Liver (tissue), 9 donors: ENCODE measurements around the gene TMEM269. TPM values are rescaled to one million over a fixed set of nuclear protein-coding genes. Genes with fewer than 3 reads are reported as not detected.

Experiments used
- DNase-seq: peaks from one replicate; pipeline ENCODE4 v3.0.0-alpha.2; 2017; ENCODE audit warnings: low spot score
- H3K27ac ChIP-seq, 2 donors: one replicate each; pipeline ENCODE4 v1.7.0; 2013; ENCODE audit warnings: inconsistent platforms in 2 of 2, low read length in 2 of 2, control low read depth in 1 of 2, low read depth in 1 of 2, mild to moderate bottlenecking in 1 of 2
- H3K27me3 ChIP-seq, 4 donors: one replicate each; pipeline versions ENCODE4 v1.6.1 to v1.7.0; 2013; ENCODE audit warnings: low read length in 3 of 4, inconsistent platforms in 1 of 4, mild to moderate bottlenecking in 1 of 4, moderate library complexity in 1 of 4; ENCODE audit not compliant: control insufficient read depth in 4 of 4, insufficient read depth in 4 of 4
- H3K36me3 ChIP-seq, 4 donors: one replicate each; pipeline versions ENCODE4 v1.6.1 to v1.7.0; 2013; ENCODE audit warnings: low read length in 3 of 4, mild to moderate bottlenecking in 3 of 4, low read depth in 1 of 4, moderate library complexity in 1 of 4; ENCODE audit not compliant: control insufficient read depth in 4 of 4, insufficient read depth in 3 of 4
- H3K4me1 ChIP-seq, 4 donors: one replicate each; pipeline versions ENCODE4 v1.6.1 to v1.7.0; 2013; ENCODE audit warnings: low read length in 3 of 4, mild to moderate bottlenecking in 3 of 4, moderate library complexity in 1 of 4; ENCODE audit not compliant: control insufficient read depth in 4 of 4, insufficient read depth in 4 of 4
- H3K4me3 ChIP-seq, 3 donors: one replicate each; pipeline versions ENCODE4 v1.6.1 to v1.7.0; 2013; ENCODE audit warnings: low read length in 3 of 3, control low read depth in 1 of 3, low read depth in 1 of 3, mild to moderate bottlenecking in 1 of 3
- H3K9ac ChIP-seq, 2 donors: one replicate each; pipeline ENCODE4 v1.7.0; 2013; ENCODE audit warnings: low read length in 2 of 2, mild to moderate bottlenecking in 2 of 2, moderate library complexity in 2 of 2, control low read depth in 1 of 2, low read depth in 1 of 2
- H3K9me3 ChIP-seq, 4 donors: one replicate each; pipeline versions ENCODE4 v1.6.1 to v1.7.0; 2013; ENCODE audit warnings: low read length in 3 of 4; ENCODE audit not compliant: control insufficient read depth in 4 of 4
- ATF3 ChIP-seq: IDR thresholded peaks from 2 replicates; pipeline ENCODE4 v1.6.1; 2016; ENCODE audit warnings: antibody characterized with exemption
- CTCF ChIP-seq: fragments of 150-350 bp; IDR thresholded peaks from 2 replicates; pipeline ENCODE4 v1.5.1; 2017; ENCODE audit warnings: improper control_type of control experiment, low read depth, low read length; ENCODE audit not compliant: missing input control
- EGR1 ChIP-seq, 2 donors: IDR thresholded peaks; 2 replicates each; pipeline ENCODE4 v1.6.1; 2016 to 2018; ENCODE audit warnings: antibody characterized with exemption in 2 of 2, low read depth in 2 of 2
- FOXA1 ChIP-seq: IDR thresholded peaks from 2 replicates; pipeline ENCODE4 v1.6.1; 2016; ENCODE audit warnings: antibody characterized with exemption
- FOXA2 ChIP-seq: IDR thresholded peaks from 2 replicates; pipeline ENCODE4 v1.6.1; 2016; ENCODE audit warnings: antibody characterized with exemption
- GABPA ChIP-seq, 2 donors: IDR thresholded peaks in 1 of 2; conservative IDR thresholded peaks in 1 of 2; 2 replicates each; pipeline ENCODE4 v1.6.1; 2016; ENCODE audit warnings: antibody characterized with exemption in 2 of 2, mild to moderate bottlenecking in 1 of 2, moderate library complexity in 1 of 2
- HNF4A ChIP-seq, 2 donors: conservative IDR thresholded peaks; 2 replicates each; pipeline ENCODE4 v1.6.1; 2016; ENCODE audit warnings: antibody characterized with exemption in 2 of 2, mild to moderate bottlenecking in 2 of 2
- HNF4G ChIP-seq: IDR thresholded peaks from 2 replicates; pipeline ENCODE4 v1.6.1; 2016; ENCODE audit warnings: antibody characterized with exemption
- JUND ChIP-seq, 2 donors: IDR thresholded peaks; 2 replicates each; pipeline ENCODE4 v1.6.1; 2016; ENCODE audit warnings: antibody characterized with exemption in 2 of 2
- NR2F2 ChIP-seq: IDR thresholded peaks from 2 replicates; pipeline ENCODE4 v1.6.1; 2016; ENCODE audit warnings: antibody characterized with exemption
- RAD21 ChIP-seq, 2 donors: IDR thresholded peaks; 2 replicates each; pipeline ENCODE4 v1.6.1; 2016; ENCODE audit warnings: antibody characterized with exemption in 2 of 2, mild to moderate bottlenecking in 2 of 2
- RXRA ChIP-seq, 2 donors: IDR thresholded peaks; 2 replicates each; pipeline ENCODE4 v1.6.1; 2017 to 2018; ENCODE audit warnings: antibody characterized with exemption in 2 of 2, mild to moderate bottlenecking in 1 of 2
- SP1 ChIP-seq: IDR thresholded peaks from 2 replicates; pipeline ENCODE4 v1.6.1; 2018; ENCODE audit warnings: antibody characterized with exemption, mild to moderate bottlenecking
- TAF1 ChIP-seq: conservative IDR thresholded peaks from 2 replicates; pipeline ENCODE4 v1.6.1; 2016; ENCODE audit warnings: antibody characterized with exemption, mild to moderate bottlenecking
- YY1 ChIP-seq: IDR thresholded peaks from 2 replicates; pipeline ENCODE4 v1.6.1; 2016; ENCODE audit warnings: antibody characterized with exemption, mild to moderate bottlenecking
- ZBTB33 ChIP-seq: IDR thresholded peaks from 2 replicates; pipeline ENCODE4 v1.6.1; 2016; ENCODE audit warnings: antibody characterized with exemption
- WGBS: extraction: QIAGEN DNeasy Blood & Tissue Kit; methylation state at CpG from one replicate; pipeline ENCODE4 v1.1.7; 2013; 5-methylcytosine and 5-hydroxymethylcytosine counted together
- polyA plus RNA-seq, 2 donors: library from polyadenylated mRNA; stranded (reverse) in 1 of 2; unstranded in 1 of 2; fragments of 200-250 nt in 1 of 2; fragments of >200 nt in 1 of 2; fragmentation: Nextera tagmentation in 1 of 2; extraction: Ambion mirVana in 1 of 2; gene quantifications; one replicate each; pipeline versions ENCODE4 v1.2.1 to v1.2.3, GENCODE V29; 2013 to 2015
- total RNA-seq, 2 donors: library from RNA; depleted of rRNA; stranded (reverse); fragments of >200 nt; gene quantifications; one replicate each; pipeline ENCODE4 v1.2.3, GENCODE V29; 2014
- TF ChIP-seq, protein P1 (sequence below): IDR thresholded peaks from 2 replicates; pipeline ENCODE4 v1.6.1; 2016; ENCODE audit warnings: antibody characterized with exemption, mild to moderate bottlenecking
- TF ChIP-seq, protein P2 (sequence below): IDR thresholded peaks from 2 replicates; pipeline ENCODE4 v1.6.1; 2016; ENCODE audit warnings: antibody characterized with exemption
- donor health status: healthy.
- donor health status: healthy.
- donor health status: healthy.
- donor health status: healthy.
- donor health status: healthy.

TMEM269 gene
- total and polyA plus RNA-seq, 4 donors, result 0.05 to 0.08 TPM; not detected in 2

- no peak for DNase-seq
- H3K4me1 ChIP-seq, result peaks cover 2 to 7% (median 5%) of the 10 kb centered on the region in 4 donors
- no peaks in the 10 kb centered on the region for H3K9me3 ChIP-seq
- TF ChIP-seq RAD21 (IDR thresholded peaks at IDR 0.05) (no peak), EGR1 (IDR thresholded peaks at IDR 0.05; ENCODE audit: low read depth in 2 of 2) (no peak), FOXA2 (no peak), FOXA1 (no peak), NR2F2 (no peak), JUND (IDR thresholded peaks at IDR 0.05) (no peak), RXRA (IDR thresholded peaks at IDR 0.05) (no peak), ZBTB33 (no peak), ATF3 (no peak), SP1 (no peak), TAF1 (no peak), GABPA (IDR thresholded peaks at IDR 0.05 in 1 of 2, conservative IDR thresholded peaks at IDR 0.05 in 1 of 2) (no peak), YY1 (no peak), CTCF (no peak), HNF4A (conservative IDR thresholded peaks at IDR 0.05) (no peak), HNF4G (no peak)
- TF ChIP-seq, protein P1, sequence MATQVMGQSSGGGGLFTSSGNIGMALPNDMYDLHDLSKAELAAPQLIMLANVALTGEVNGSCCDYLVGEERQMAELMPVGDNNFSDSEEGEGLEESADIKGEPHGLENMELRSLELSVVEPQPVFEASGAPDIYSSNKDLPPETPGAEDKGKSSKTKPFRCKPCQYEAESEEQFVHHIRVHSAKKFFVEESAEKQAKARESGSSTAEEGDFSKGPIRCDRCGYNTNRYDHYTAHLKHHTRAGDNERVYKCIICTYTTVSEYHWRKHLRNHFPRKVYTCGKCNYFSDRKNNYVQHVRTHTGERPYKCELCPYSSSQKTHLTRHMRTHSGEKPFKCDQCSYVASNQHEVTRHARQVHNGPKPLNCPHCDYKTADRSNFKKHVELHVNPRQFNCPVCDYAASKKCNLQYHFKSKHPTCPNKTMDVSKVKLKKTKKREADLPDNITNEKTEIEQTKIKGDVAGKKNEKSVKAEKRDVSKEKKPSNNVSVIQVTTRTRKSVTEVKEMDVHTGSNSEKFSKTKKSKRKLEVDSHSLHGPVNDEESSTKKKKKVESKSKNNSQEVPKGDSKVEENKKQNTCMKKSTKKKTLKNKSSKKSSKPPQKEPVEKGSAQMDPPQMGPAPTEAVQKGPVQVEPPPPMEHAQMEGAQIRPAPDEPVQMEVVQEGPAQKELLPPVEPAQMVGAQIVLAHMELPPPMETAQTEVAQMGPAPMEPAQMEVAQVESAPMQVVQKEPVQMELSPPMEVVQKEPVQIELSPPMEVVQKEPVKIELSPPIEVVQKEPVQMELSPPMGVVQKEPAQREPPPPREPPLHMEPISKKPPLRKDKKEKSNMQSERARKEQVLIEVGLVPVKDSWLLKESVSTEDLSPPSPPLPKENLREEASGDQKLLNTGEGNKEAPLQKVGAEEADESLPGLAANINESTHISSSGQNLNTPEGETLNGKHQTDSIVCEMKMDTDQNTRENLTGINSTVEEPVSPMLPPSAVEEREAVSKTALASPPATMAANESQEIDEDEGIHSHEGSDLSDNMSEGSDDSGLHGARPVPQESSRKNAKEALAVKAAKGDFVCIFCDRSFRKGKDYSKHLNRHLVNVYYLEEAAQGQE, result no peak
- TF ChIP-seq, protein P2, sequence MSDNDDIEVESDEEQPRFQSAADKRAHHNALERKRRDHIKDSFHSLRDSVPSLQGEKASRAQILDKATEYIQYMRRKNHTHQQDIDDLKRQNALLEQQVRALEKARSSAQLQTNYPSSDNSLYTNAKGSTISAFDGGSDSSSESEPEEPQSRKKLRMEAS, result no peak
- H3K27ac ChIP-seq, result no peak overlapping the region
- 91% methylated on average over 8 of the region's 8 CpGs for WGBS
- H3K27me3 ChIP-seq, result no peaks in the 10 kb centered on the region
- H3K4me3 ChIP-seq, result no peak overlapping the region
- no peaks in the 10 kb centered on the region for H3K36me3 ChIP-seq
- no peak overlapping the region for H3K9ac ChIP-seq
Observed at GRCh38 chr1:42736571-42737200, 48.1 kb upstream of the TMEM269 start.
